ENCODE measurements around the gene CCL1. TPM values are rescaled to one million over a fixed set of nuclear protein-coding genes. Genes with fewer than 3 reads are reported as not detected.

The CCL1 gene
- total and polyA plus RNA-seq, 9 of the 15 experiments (the other 6 are each of a cell fraction or from before 2014, with no cell fraction given) = 0.45 TPM; not detected in 8

DNA sequence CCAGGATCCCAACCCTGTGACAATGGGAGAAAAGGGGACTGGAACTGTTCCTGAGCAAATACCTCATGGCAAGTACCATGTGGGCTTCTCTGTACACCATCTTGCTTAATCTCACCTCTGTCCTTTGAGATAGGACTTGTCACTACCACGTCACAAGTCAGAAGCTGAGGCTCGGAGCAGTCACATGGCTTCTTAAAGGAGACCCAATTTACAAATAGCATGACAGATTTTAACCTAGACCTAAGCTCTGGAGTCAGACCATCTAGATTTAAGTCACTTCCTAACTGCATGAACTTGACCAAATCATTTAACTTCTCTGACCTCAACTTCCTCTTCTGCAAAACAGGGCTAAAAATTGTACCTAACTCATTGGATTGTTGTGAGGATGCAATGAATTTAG, 36.0 kb upstream of the CCL1 start (continued):
- TF ChIP-seq CREM (IDR thresholded peaks at IDR 0.05; ENCODE audit: low read depth) = 0 out of 2 replicates have a peak, but pooled peaks have one; percentile 17
- TF ChIP-seq, protein P1, sequence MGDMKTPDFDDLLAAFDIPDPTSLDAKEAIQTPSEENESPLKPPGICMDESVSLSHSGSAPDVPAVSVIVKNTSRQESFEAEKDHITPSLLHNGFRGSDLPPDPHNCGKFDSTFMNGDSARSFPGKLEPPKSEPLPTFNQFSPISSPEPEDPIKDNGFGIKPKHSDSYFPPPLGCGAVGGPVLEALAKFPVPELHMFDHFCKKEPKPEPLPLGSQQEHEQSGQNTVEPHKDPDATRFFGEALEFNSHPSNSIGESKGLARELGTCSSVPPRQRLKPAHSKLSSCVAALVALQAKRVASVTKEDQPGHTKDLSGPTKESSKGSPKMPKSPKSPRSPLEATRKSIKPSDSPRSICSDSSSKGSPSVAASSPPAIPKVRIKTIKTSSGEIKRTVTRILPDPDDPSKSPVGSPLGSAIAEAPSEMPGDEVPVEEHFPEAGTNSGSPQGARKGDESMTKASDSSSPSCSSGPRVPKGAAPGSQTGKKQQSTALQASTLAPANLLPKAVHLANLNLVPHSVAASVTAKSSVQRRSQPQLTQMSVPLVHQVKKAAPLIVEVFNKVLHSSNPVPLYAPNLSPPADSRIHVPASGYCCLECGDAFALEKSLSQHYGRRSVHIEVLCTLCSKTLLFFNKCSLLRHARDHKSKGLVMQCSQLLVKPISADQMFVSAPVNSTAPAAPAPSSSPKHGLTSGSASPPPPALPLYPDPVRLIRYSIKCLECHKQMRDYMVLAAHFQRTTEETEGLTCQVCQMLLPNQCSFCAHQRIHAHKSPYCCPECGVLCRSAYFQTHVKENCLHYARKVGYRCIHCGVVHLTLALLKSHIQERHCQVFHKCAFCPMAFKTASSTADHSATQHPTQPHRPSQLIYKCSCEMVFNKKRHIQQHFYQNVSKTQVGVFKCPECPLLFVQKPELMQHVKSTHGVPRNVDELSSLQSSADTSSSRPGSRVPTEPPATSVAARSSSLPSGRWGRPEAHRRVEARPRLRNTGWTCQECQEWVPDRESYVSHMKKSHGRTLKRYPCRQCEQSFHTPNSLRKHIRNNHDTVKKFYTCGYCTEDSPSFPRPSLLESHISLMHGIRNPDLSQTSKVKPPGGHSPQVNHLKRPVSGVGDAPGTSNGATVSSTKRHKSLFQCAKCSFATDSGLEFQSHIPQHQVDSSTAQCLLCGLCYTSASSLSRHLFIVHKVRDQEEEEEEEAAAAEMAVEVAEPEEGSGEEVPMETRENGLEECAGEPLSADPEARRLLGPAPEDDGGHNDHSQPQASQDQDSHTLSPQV (IDR thresholded peaks at IDR 0.05) = peak; percentile 60
- no peak for TF ChIP-seq RBM14 (IDR thresholded peaks at IDR 0.05; ENCODE audit: borderline replicate concordance, insufficient read depth, low read depth, low read length)
- TF ChIP-seq L3MBTL2 (IDR thresholded peaks at IDR 0.05) = peak; percentile 49; the same call in 1 of the 2 replicates
- TF ChIP-seq ATF1 (CRISPR knock-in tag; IDR thresholded peaks at IDR 0.05) = no peak
- TF ChIP-seq ATF1 (tag; IDR thresholded peaks at IDR 0.05) = peak; percentile 75
- TF ChIP-seq, protein P2, sequence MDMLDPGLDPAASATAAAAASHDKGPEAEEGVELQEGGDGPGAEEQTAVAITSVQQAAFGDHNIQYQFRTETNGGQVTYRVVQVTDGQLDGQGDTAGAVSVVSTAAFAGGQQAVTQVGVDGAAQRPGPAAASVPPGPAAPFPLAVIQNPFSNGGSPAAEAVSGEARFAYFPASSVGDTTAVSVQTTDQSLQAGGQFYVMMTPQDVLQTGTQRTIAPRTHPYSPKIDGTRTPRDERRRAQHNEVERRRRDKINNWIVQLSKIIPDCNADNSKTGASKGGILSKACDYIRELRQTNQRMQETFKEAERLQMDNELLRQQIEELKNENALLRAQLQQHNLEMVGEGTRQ (CRISPR knock-in tag; IDR thresholded peaks at IDR 0.05) = 0 out of 2 replicates have a peak, but pooled peaks have one; percentile 17
- TF ChIP-seq POLR2G (IDR thresholded peaks at IDR 0.05; ENCODE audit: low read depth, low read length) = no peak
- TF ChIP-seq CEBPG (CRISPR knock-in tag; IDR thresholded peaks at IDR 0.05) = no peak
- 0 out of 4 replicates have a peak, but pooled peaks of 1 of the 2 experiments have one; percentile 42 for TF ChIP-seq CEBPG (tag; conservative IDR thresholded peaks at IDR 0.05 in 1 of 2, IDR thresholded peaks at IDR 0.05 in 1 of 2)

Measured in K562 (cell line).